Measurements from ENCODE around the gene IQSEC1. TPM values are rescaled to one million over a fixed set of nuclear protein-coding genes. Genes with fewer than 3 reads are reported as not detected.

IQSEC1 gene
- total RNA-seq, 1 donor = 22.1 TPM

- no peaks in the 10 kb centered on the region for H3K79me2 ChIP-seq (ENCODE audit: insufficient read depth, low read length)
- no peak overlapping the region for H3K4me2 ChIP-seq (ENCODE audit: insufficient read depth, low read length)
- peaks cover under 1% of the 10 kb centered on the region for H3K27me3 ChIP-seq (ENCODE audit: insufficient read depth, low read length)
- no peaks in the 10 kb centered on the region for H4K20me1 ChIP-seq (ENCODE audit: insufficient read depth, low read length)
- no peaks in the 10 kb centered on the region for H3K36me3 ChIP-seq (ENCODE audit: insufficient read depth, low read length)
- TF ChIP-seq CTCF (IDR thresholded peaks at IDR 0.05; ENCODE audit: extremely low read depth, low read depth, low read length) = no peak
- no peaks in the 10 kb centered on the region for H3K9me3 ChIP-seq (ENCODE audit: low read depth, low read length)
- DNase-seq (ENCODE audit: insufficient read length, low spot score, missing footprints) = peak; percentile 38
- H3K4me1 ChIP-seq (ENCODE audit: insufficient read depth, low read length) = peaks cover 15% of the 10 kb centered on the region
- H2AFZ ChIP-seq (ENCODE audit: low read length) = no peak overlapping the region
- H3K27ac ChIP-seq (ENCODE audit: low read depth, low read length) = no peak overlapping the region
- no peak overlapping the region for H3K4me3 ChIP-seq (ENCODE audit: insufficient read depth, low read length)
These were observed 30.3 kb upstream of the IQSEC1 start for GRCh38 chr3:13103416-13104058.

GRCh38 chr3:13102386-13103345 lies 29.4 kb upstream of the IQSEC1 start:
- H3K79me2 ChIP-seq (ENCODE audit: insufficient read depth, low read length) = no peaks in the 10 kb centered on the region
- no peak for TF ChIP-seq CTCF (IDR thresholded peaks at IDR 0.05; ENCODE audit: extremely low read depth, low read depth, low read length)
- no peaks in the 10 kb centered on the region for H4K20me1 ChIP-seq (ENCODE audit: insufficient read depth, low read length)
- H3K4me2 ChIP-seq (ENCODE audit: insufficient read depth, low read length) = no peak overlapping the region
- no peaks in the 10 kb centered on the region for H3K36me3 ChIP-seq (ENCODE audit: insufficient read depth, low read length)
- no peaks in the 10 kb centered on the region for H3K9me3 ChIP-seq (ENCODE audit: low read depth, low read length)
- H3K4me1 ChIP-seq (ENCODE audit: insufficient read depth, low read length) = peaks cover 15% of the 10 kb centered on the region
- peak; percentile 52 for DNase-seq (ENCODE audit: insufficient read length, low spot score, missing footprints)
- no peak overlapping the region for H3K4me3 ChIP-seq (ENCODE audit: insufficient read depth, low read length)
- no peak overlapping the region for H2AFZ ChIP-seq (ENCODE audit: low read length)
- H3K27me3 ChIP-seq (ENCODE audit: insufficient read depth, low read length) = peaks cover 6% of the 10 kb centered on the region
- H3K27ac ChIP-seq (ENCODE audit: low read depth, low read length) = no peak overlapping the region

- DNase-seq (ENCODE audit: insufficient read length, low spot score, missing footprints) = no peak
- H3K9me3 ChIP-seq (ENCODE audit: low read depth, low read length) = no peaks in the 10 kb centered on the region
- H2AFZ ChIP-seq (ENCODE audit: low read length) = no peak overlapping the region
- H3K4me2 ChIP-seq (ENCODE audit: insufficient read depth, low read length) = no peak overlapping the region
- no peaks in the 10 kb centered on the region for H3K4me1 ChIP-seq (ENCODE audit: insufficient read depth, low read length)
- H4K20me1 ChIP-seq (ENCODE audit: insufficient read depth, low read length) = no peaks in the 10 kb centered on the region
- H3K4me3 ChIP-seq (ENCODE audit: insufficient read depth, low read length) = no peak overlapping the region
- no peaks in the 10 kb centered on the region for H3K36me3 ChIP-seq (ENCODE audit: insufficient read depth, low read length)
- H3K79me2 ChIP-seq (ENCODE audit: insufficient read depth, low read length) = no peaks in the 10 kb centered on the region
- TF ChIP-seq CTCF (IDR thresholded peaks at IDR 0.05; ENCODE audit: extremely low read depth, low read depth, low read length) = no peak
- no peak overlapping the region for H3K27ac ChIP-seq (ENCODE audit: low read depth, low read length)
- H3K27me3 ChIP-seq (ENCODE audit: insufficient read depth, low read length) = peaks cover 9% of the 10 kb centered on the region
These were observed 26.5 kb upstream of the IQSEC1 start for GRCh38 chr3:13099707-13100106.
